ENCODE data around the gene KANK4.
"Not testable (repeated sequence)": the region's sequence is repeated elsewhere in the genome, so short reads cannot be mapped to it uniquely, and the experiment has no call there.

Gene KANK4

GRCh38 chr1:62271134-62271533, 48.1 kb downstream of the KANK4 start:
- no peak for DNase-seq

DNA sequence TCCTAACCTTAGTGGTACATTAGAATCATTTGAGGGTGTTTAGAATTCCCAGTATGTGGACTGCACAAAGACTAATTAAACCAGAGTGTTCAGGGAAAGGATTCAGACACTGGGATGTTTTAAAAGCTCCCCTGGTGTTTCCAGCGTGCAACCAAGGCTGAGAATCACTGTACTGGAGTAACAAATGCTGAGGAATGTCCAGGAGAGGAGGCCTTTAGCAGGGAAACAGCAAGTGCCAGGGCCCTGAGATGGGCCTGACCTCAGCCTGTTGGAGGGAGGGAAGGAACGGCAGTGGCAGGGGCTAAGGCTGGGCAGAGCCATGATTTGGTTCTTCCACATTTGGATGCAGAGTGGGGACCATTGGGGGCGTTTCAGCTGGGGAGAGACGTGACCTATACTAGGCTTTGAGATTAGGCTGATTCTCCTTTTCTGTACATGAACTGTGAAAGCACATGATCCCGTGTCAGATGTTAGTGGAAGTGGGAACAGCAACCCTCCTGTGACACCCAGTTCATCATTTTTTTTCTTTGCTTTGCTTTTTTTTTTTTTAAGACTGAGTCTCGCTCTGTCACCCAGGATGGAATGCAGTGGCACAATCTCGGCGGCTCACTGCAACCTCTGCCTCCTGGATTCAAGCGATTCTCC, 49.3 kb downstream of the KANK4 start:
- DNase-seq: no peak

- no peak for DNase-seq
Measured at GRCh38 chr1:62269439-62269838, 49.8 kb downstream of the KANK4 start.

DNA sequence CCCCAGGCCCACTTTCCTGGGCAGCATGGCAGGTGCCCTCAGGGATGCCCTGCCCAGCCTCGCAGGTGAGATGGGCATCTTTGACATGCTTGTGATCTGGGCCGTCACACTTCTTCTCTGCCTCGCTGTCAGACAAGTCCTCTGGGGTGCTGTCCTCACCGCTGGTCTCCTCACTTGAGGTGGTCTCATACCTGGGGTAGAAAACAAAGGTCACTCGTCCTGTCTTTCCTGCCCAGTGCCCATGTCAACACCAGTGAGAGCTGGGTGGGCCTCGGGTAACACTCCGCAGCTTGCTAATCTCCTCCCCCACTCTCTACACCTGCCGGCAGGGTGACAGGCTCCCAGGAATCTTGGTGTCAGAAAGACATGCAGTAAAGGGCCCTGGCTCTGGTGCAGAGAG, 50.9 kb downstream of the KANK4 start:
- DNase-seq: no peak

GRCh38 chr1:62265956-62266935, 53.0 kb downstream of the KANK4 start:
- no peak for DNase-seq

DNA sequence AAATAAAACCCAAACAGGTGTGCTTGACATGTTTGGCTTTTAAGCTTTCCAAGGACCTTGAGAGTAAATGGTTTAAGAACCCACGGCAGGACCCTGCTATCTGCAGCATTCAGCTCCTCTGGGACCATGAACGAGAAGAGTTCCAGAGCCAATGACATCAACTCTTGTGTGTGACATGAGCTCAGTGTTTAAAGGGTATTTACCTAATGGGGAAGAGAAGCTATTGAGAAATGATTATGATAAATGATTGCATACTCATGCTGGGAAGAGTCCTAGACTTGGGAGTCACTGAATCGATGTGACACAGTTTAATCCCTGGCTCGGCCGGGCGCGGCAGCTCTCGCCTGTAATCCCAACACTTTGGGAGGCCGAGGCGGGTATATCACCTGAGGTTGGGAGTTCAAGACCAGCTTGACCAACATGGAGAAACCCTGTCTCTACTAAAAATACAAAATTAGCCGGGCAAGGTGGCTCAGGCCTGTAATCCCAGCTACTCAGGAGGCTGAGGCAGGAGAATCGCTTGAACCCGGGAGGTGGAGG, 55.4 kb downstream of the KANK4 start:
- DNase-seq: no peak

GRCh38 chr1:62263006-62263813, 56.0 kb downstream of the KANK4 start:
- DNase-seq: no peak

DNA sequence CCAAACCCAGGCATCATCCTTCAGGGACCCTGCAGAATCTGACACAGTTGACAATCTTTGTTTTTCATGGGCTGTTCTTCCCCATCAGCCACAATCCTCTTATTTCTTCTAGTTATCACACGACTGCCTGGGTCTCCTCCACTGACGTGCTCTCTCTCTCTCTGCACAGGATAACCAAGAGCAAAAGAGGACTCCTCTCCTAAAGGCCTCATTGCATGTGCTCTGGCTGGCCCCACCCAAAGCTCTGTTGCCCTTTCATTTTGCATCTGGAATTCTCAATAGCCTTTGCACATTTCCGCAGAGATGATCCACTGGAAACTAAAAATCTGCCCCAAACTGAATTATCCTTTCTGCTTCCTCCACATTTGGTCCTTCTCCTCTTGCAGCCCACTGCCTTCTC, 58.5 kb downstream of the KANK4 start:
- DNase-seq: no peak

DNA sequence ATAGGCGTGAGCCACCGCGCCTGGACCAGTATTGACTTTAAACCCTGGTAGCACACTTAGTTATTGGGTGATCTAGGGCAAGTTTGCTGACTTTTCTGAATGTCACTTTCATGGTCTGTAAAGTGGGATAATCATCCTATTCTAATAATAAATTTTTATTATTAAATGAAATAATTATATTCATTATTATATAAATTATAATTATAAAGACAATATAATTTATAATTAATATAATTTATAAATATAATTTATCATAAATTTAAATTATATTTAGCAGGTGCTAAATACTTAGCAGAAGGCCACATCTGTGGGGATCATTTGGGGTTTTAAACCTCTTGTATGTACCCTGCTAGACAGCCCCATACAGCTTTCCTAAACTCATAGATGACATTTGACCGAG, 59.7 kb downstream of the KANK4 start:
- no peak for DNase-seq

GRCh38 chr1:62250126-62250726, 69.0 kb downstream of the KANK4 start:
- no peak for DNase-seq

DNA sequence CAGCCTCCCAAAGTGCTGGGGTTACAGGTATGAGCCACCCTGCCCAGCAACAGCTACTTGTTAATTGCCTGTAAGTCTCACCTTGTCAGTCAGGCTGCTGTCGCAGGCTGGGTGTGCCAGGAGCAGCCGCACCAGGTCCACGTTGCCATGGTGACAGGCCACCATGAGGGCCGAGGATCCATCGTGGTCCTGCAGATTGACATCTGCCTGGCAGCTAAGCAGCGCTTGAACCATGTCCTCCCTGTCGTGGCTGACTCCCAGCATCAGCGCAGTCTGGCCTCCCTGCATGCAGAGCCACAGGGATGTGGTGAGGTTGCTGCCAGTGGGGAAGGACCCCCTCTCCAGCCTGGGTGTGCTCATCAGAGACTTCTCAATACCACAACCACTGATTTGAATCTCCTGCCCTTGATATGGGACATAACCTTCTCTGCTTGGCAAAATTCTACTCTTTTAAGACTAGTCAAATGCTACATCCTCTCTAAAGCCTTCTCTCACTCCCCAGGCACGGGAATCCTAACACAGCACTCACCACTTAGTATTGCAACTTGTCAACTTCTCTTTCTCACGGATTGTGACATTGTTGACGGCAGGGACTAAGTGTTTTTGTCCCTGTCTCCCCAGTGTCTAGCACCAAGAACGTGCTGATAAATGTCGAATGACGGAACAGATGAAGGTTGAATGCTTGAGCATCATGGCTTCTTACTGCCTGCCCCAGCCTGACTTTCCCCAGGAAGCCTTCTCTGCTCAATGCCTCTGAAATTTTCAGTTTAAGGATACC, 71.7 kb downstream of the KANK4 start:
- DNase-seq: no peak

DNA sequence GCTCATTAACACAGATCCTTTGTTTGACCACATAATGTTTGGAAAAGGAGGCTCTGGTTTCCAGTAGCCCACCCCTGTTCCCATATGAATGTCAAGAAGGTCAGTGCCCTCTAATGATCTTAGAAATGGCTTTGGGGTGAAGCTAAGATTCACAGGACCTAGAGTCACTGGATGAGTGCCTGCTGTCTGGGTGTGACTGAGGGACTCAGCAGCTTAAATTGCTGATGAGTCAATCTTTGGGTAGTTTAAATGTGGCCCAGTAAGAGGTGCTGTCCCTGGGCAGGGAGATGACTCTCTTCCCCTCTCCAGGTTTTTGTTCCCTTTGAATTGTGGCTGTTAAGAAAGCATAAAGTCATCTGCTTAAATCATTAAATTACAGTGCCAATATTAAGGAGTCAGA, 74.0 kb downstream of the KANK4 start:
- no peak for DNase-seq

DNA sequence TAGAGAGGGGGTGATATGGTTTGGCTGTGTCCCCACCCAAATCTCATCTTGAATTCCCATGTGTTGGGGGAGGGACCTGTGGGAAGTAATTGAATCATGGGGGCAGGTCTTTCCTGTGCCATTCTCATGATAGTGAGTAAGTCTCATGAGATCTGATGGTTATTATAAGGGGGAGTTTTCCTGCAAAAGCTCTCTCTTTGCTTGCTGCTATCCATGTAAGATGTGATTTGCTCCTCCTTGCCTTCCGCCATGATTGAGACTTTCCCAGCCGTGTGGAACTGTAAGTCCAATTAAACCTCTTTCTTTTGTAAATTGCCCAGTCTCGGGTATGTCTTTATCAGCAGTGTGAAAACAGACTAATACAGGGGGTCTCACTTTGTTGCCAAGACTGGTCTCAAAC, 74.9 kb downstream of the KANK4 start:
- DNase-seq: not testable (repeated sequence)

- DNase-seq: no peak
Measured at GRCh38 chr1:62241371-62242131, 77.7 kb downstream of the KANK4 start.

- no peak for DNase-seq
Measured at GRCh38 chr1:62240651-62241370, 78.4 kb downstream of the KANK4 start.

- DNase-seq: not testable (repeated sequence)
Measured at GRCh38 chr1:62239652-62240403, 79.4 kb downstream of the KANK4 start.

GRCh38 chr1:62238507-62238906, 80.7 kb downstream of the KANK4 start:
- no peak for DNase-seq

GRCh38 chr1:62237950-62238374, 81.3 kb downstream of the KANK4 start:
- DNase-seq: no peak

DNA sequence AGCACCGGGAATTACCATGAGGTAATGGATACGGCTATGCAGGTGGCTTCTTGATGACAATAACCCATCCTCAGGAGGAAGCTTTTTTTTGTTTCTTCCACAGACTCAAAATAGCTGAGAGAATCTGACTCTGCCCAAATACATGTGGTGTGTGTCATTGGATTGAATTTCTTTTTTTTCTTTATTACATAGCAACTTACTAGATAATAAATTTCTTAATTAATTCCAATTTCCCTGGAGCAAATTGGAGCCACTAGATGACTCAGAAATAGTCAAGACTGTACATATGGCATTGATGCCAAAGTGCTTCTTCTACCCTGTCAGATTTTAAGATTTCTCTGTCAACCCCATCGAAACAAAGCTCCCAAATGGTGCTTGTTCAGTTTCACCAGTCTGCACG, 81.9 kb downstream of the KANK4 start:
- no peak for DNase-seq

- DNase-seq: no peak
Measured at GRCh38 chr1:62235576-62235975, 83.7 kb downstream of the KANK4 start.
